TTC549 (cell line): ENCODE measurements around the gene MYL1.

ENCODE experiments used
- FAIRE-seq: peaks from 2 replicates; lab custom pipeline; 2012; peaks lifted over from hg19 to GRCh38; lab: Jason Lieb, UNC

Gene MYL1

DNA sequence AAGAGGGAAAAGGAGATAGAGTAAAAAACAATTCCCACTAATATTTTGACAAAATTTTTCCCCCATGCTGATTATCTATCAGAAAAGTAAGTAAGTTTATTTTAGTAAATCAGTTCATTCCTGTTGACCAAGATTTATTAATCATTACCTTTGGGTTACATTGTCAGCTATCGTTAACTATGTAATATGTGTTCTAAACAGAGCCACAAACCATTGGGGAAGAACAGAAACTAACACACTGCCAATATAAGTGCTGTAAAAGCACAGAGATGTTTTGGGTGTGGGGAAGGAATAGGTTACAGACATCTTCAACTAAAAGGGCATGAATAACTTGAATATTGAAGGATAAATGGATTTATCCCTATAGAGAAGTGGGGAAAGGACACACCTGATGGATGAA, 47.3 kb downstream of the MYL1 start:
- no peak for FAIRE-seq

DNA sequence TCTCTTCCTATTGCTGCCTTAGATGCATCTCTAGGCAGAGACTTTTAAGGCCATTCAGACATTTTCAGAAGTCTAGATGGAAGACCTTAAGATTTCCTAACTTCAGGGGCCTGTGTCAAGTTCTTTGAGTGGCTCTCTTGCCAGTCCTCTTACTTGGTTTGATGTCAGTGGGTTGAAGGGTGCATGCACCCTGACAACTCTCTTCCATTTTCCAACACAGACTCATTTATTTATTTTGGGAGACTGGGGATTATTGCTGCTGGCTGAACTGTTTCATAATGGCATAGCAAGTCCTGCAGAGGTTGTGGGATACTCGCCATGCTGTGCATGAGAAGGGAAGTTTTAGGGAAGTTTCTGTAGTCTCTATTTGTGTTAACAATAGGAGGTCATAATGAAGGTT, 50.7 kb downstream of the MYL1 start:
- FAIRE-seq = no peak

DNA sequence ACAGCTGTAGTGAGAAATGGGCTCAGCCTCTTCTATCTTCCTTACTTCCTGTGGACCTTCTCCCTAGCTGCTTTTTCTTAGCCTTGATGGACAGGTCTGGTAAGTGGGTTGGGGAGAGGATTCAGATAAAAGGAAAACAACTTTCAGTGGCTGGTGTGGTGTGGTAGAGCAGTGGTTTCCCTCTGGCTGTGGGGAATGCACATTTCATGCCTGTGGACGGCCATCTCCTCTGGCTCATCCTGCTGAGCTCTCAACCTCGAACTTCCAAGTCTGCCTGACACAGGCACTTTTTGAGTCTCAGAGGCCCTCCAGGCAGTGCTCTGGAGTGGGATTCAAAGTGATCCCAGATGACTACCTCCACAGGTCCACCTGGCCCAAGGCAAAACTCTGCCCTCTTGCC, 51.1 kb downstream of the MYL1 start:
- no peak for FAIRE-seq

DNA sequence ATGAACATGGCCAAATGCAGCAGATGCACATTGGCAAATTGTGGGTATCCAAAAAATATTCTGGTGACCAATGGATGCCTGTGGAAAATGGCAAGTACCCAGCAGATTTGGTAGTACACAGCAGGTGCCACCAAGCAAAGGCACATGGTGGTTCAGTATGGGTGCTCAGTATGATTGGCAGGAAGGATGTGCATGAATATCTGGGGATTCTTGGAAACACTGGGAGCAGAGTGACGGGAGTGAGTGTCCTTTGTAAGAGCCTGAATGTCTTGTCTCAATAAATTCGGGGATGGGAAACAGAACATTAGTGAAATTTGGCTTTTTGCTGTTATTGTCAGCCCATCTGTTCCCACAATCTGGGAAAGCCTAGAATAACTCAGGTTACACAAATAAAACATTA, 52.9 kb downstream of the MYL1 start:
- FAIRE-seq = no peak

DNA sequence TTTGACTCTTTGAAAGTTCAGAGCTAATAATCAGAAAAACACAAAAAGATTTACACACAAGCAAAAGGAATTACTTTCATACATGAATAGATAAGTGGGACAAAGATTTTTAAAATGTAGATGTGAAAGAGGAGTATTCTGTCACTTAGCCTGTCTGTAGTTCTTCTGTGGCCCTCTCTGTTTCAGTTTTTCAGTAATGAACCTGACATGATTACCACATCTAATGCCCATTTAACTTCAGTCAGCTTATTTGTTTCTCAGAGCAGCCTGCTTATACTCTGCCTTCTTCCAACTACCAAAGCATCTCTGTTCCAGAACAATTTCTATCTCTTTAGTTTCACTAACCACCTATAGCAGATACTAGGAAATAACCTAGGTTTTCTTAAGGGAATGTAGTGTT, 55.3 kb downstream of the MYL1 start:
- FAIRE-seq = no peak

DNA sequence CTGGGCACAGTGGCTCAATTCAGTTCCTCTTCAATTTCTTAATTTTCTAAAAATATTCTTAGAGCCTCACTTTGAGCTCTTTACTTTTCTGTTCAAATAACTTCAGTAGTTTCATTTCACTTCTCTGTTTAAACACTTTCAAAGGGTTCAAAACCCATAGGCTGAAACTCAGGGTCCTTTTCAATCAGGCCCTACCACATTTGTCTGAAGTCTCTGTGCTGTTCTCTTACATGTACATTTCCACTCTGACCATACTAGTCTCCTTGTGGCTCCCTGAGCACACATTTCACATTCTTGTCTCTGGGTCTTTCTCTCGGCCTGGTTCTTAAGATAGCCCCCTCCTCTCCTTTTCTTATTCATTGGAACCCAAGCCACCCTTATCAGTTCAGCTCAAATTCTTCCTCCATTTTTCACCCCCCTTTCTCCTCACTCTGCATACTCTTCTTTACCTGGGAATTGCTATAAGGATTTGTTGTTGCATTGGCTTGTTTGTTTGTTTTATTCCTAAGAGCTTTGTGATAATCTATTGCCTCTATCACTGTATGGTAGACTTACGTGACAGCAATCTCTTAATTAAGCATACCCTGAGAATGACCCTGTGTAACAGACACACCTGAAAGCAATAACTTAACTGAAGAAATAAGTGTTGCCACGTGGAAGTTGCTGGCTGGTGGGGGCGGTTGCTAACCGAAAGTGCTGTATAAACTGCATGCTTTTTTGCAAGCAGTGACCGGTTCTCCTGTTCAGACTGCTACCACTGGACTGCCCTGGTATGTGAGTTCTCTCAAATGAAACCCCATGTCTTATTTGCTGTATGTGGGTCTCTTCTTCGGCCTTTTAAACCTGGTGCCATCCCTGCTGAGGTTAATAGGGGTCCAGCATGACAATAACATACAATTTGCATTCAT, 62.0 kb downstream of the MYL1 start:
- no peak for FAIRE-seq

DNA sequence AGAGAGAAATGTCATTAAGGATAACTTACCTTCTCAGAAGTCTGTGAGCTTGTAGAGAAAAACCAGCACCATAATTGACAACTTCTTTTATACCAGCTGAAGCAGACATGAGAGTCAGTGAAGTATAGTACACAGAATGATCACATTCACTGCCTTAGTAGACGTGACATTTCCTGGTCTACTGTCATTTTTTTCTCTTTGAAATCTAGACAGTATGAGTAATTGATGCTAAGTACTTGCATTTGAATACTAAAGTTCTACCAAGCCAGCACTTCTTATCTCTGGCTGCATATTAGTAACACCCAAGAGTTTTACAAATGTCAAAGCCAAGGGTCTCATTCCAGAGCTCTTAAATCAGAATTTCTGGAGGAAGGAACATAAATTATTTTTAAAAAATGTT, 64.4 kb downstream of the MYL1 start:
- FAIRE-seq = no peak
